WTC11 (cell line): ENCODE measurements around the gene SMAP2. TPM values are rescaled to one million over a fixed set of nuclear protein-coding genes. Genes with fewer than 3 reads are reported as not detected.

Experiments
- ATAC-seq: fragments of 200-7000 bp; cut with Tn5 transposase; 2 replicates; pipeline ENCODE4 v1.10.0; 2021; ENCODE audit warnings: mild to moderate bottlenecking, moderate library complexity
- CTCF ChIA-PET: fragments of 300-600 bp; sonication (Branson Sonifier 250); formaldehyde crosslinking; loops from one replicate; lab custom pipeline; 2021; ENCODE audit warnings: antibody characterized with exemption; lab: Charles Lee
- POLR2A ChIA-PET: fragments of 350-600 bp; sonication (Branson Sonifier 250); formaldehyde crosslinking; loops from one replicate; lab custom pipeline; 2021; ENCODE audit warnings: antibody characterized with exemption; lab: Charles Lee
- DNase-seq: peaks from one replicate; pipeline ENCODE4 v3.0.0; 2021; ENCODE audit warnings: low spot score
- H3K27ac Mint-ChIP-seq: 2 replicates; pipeline ENCODE4 v1.8.0; 2021; ENCODE audit warnings: mixed read lengths
- H3K27me3 Mint-ChIP-seq: 2 replicates; pipeline ENCODE4 v1.8.0; 2021; ENCODE audit warnings: low read depth, mild to moderate bottlenecking, moderate library complexity, mixed read lengths
- H3K36me3 Mint-ChIP-seq: 2 replicates; pipeline ENCODE4 v1.8.0; 2021; ENCODE audit warnings: mixed read lengths
- H3K4me1 Mint-ChIP-seq: 2 replicates; pipeline ENCODE4 v1.8.0; 2022; ENCODE audit warnings: mixed read lengths
- H3K4me3 Mint-ChIP-seq: 2 replicates; pipeline ENCODE4 v1.8.0; 2021; ENCODE audit warnings: mild to moderate bottlenecking, moderate library complexity, mixed read lengths
- H3K9me3 Mint-ChIP-seq: 2 replicates; pipeline ENCODE4 v1.8.0; 2021; ENCODE audit warnings: mixed read lengths
- ESRRA ChIP-seq: sonication (generic); formaldehyde crosslinking; IDR thresholded peaks from 2 replicates; pipeline ENCODE4 v1.8.1; 2022; ENCODE audit warnings: mild to moderate bottlenecking, missing genetic modification reagents, borderline replicate concordance
- ETV6 ChIP-seq: sonication (generic); formaldehyde crosslinking; IDR thresholded peaks from 2 replicates; pipeline ENCODE4 v1.8.1; 2022; ENCODE audit warnings: mild to moderate bottlenecking, missing genetic modification reagents
- GABPB1 ChIP-seq: sonication (generic); formaldehyde crosslinking; IDR thresholded peaks from 2 replicates; pipeline ENCODE4 v1.8.1; 2023; ENCODE audit warnings: mild to moderate bottlenecking, missing genetic modification reagents
- GTF2I ChIP-seq: fragments of 250-450 bp; sonication (Bioruptor Pico); conservative IDR thresholded peaks from 2 replicates; pipeline ENCODE4 v1.4.0; 2021; ENCODE audit warnings: mild to moderate bottlenecking
- NR2C2 ChIP-seq: sonication (generic); formaldehyde crosslinking; IDR thresholded peaks from 2 replicates; pipeline ENCODE4 v1.8.0; 2022; ENCODE audit warnings: mild to moderate bottlenecking, missing genetic modification reagents
- SMAD3 ChIP-seq: sonication (generic); formaldehyde crosslinking; IDR thresholded peaks from 2 replicates; pipeline ENCODE4 v1.8.0; 2022; ENCODE audit warnings: missing genetic modification reagents, mild to moderate bottlenecking, borderline replicate concordance
- SP1 ChIP-seq: sonication (generic); formaldehyde crosslinking; conservative IDR thresholded peaks from 2 replicates; pipeline ENCODE4 v1.8.1; 2022; ENCODE audit warnings: missing genetic modification reagents
- TCF7 ChIP-seq: sonication (generic); formaldehyde crosslinking; IDR thresholded peaks from 2 replicates; pipeline ENCODE4 v1.8.0; 2022; ENCODE audit warnings: mild to moderate bottlenecking, low read depth, missing genetic modification reagents, moderate library complexity
- ZNF138 ChIP-seq: sonication (generic); formaldehyde crosslinking; conservative IDR thresholded peaks from 2 replicates; pipeline ENCODE4 v1.8.1; 2022; ENCODE audit warnings: mild to moderate bottlenecking, moderate library complexity, missing genetic modification reagents
- total RNA-seq: library from RNA; stranded (reverse); gene quantifications from 3 replicates; pipeline ENCODE4 v1.2.3, GENCODE V29; 2021
- TF ChIP-seq, protein P1 (sequence below): sonication (generic); formaldehyde crosslinking; IDR thresholded peaks from 2 replicates; pipeline ENCODE4 v1.8.1; 2022; ENCODE audit warnings: mild to moderate bottlenecking, missing genetic modification reagents, moderate library complexity, borderline replicate concordance
- TF ChIP-seq, protein P2 (sequence below): fragments of 200-600 bp; IDR thresholded peaks from 2 replicates; pipeline ENCODE4 v1.8.0; 2022; ENCODE audit warnings: antibody characterized with exemption
- TF ChIP-seq, protein P3 (sequence below): fragments of 250-450 bp; sonication (Bioruptor Pico); IDR thresholded peaks from 2 replicates; pipeline ENCODE4 v1.8.0; 2021; ENCODE audit warnings: mild to moderate bottlenecking
- TF ChIP-seq, protein P4 (sequence below): sonication (generic); formaldehyde crosslinking; IDR thresholded peaks from 2 replicates; pipeline ENCODE4 v1.8.0; 2022; ENCODE audit warnings: missing genetic modification reagents
- TF ChIP-seq, protein P5 (sequence below): sonication (generic); formaldehyde crosslinking; IDR thresholded peaks from 2 replicates; pipeline ENCODE4 v1.8.0; 2022; ENCODE audit warnings: mild to moderate bottlenecking, missing genetic modification reagents
- TF ChIP-seq, protein P6 (sequence below): fragments of 250-450 bp; sonication (Bioruptor Pico); IDR thresholded peaks from 2 replicates; pipeline ENCODE4 v1.9.0; 2021; ENCODE audit warnings: mild to moderate bottlenecking, borderline replicate concordance

Gene SMAP2
- total RNA-seq, 1 experiment from 2014 or later = 4.9 TPM

DNA sequence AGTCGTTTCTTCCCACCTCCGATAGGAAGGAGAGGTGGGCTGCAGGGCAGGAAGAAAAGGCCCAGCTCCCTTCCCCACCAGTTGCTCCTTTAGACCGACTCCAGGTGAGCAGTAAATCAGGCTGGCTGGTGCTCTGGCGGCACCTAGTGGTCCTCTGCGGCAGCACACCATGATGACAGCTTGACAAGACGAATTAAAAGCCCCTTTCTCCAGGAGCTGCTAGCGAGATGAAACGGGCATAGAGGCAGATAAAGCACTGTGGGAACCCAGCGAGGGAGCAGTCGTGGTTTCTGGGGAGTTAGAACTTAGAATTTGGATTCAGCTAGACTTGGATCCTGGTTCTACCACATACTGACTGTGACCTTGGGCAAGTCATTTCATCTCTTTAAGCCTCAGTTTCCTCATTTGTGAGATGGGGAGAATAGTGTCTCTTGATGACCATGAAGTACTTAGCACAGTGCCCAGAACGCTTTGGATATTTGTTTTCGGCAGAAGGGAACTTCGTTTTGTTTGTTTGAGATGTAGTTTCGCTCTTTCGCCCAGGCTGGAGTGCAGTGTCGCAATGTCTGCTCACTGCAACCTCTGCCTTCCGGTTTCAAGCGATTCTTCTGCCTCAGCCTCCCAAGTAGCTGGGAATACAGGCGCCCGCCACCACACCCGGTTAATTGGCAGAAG lies 34.6 kb upstream of the SMAP2 start:
- peak; percentile 33; the same call in 1 of the 2 replicates for TF ChIP-seq ETV6 (CRISPR knock-in tag)
- TF ChIP-seq, protein P1, sequence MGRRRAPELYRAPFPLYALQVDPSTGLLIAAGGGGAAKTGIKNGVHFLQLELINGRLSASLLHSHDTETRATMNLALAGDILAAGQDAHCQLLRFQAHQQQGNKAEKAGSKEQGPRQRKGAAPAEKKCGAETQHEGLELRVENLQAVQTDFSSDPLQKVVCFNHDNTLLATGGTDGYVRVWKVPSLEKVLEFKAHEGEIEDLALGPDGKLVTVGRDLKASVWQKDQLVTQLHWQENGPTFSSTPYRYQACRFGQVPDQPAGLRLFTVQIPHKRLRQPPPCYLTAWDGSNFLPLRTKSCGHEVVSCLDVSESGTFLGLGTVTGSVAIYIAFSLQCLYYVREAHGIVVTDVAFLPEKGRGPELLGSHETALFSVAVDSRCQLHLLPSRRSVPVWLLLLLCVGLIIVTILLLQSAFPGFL (CRISPR knock-in tag) = no peak
- no peak for TF ChIP-seq GABPB1 (CRISPR knock-in tag)
- TF ChIP-seq, protein P2, sequence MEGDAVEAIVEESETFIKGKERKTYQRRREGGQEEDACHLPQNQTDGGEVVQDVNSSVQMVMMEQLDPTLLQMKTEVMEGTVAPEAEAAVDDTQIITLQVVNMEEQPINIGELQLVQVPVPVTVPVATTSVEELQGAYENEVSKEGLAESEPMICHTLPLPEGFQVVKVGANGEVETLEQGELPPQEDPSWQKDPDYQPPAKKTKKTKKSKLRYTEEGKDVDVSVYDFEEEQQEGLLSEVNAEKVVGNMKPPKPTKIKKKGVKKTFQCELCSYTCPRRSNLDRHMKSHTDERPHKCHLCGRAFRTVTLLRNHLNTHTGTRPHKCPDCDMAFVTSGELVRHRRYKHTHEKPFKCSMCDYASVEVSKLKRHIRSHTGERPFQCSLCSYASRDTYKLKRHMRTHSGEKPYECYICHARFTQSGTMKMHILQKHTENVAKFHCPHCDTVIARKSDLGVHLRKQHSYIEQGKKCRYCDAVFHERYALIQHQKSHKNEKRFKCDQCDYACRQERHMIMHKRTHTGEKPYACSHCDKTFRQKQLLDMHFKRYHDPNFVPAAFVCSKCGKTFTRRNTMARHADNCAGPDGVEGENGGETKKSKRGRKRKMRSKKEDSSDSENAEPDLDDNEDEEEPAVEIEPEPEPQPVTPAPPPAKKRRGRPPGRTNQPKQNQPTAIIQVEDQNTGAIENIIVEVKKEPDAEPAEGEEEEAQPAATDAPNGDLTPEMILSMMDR = peak; percentile 96
- TF ChIP-seq, protein P3, sequence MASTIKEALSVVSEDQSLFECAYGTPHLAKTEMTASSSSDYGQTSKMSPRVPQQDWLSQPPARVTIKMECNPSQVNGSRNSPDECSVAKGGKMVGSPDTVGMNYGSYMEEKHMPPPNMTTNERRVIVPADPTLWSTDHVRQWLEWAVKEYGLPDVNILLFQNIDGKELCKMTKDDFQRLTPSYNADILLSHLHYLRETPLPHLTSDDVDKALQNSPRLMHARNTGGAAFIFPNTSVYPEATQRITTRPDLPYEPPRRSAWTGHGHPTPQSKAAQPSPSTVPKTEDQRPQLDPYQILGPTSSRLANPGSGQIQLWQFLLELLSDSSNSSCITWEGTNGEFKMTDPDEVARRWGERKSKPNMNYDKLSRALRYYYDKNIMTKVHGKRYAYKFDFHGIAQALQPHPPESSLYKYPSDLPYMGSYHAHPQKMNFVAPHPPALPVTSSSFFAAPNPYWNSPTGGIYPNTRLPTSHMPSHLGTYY (CRISPR knock-in tag) = no peak
- Mint-ChIP-seq H3K27me3 (peaks cover 37% of the 10 kb centered on the region), H3K4me3 (no peak overlapping the region), H3K27ac (no peak overlapping the region), H3K4me1 (0 out of 2 replicates have a peak, but pooled peaks cover 3% of the 10 kb centered on the region), H3K36me3 (no peaks in the 10 kb centered on the region), H3K9me3 (peaks cover 8% of the 10 kb centered on the region; the same call in 1 of the 2 replicates)
- DNase-seq (peak; percentile 96), ATAC-seq (peak; percentile 98)
- CTCF ChIA-PET = interaction anchor here (0.5 to 6.1 kb wide), 101 partner anchors 9 to 521 kb away, joined by 3 to 151 read pairs (median 5); partner anchors contain the start of genes CAP1, COL9A2, EXO5 and PPT1
- POLR2A ChIA-PET = interaction anchor here (0.7 kb wide), 1 partner anchor 185 kb away, joined by 3 read pairs; no protein-coding TSS in a partner anchor

DNA sequence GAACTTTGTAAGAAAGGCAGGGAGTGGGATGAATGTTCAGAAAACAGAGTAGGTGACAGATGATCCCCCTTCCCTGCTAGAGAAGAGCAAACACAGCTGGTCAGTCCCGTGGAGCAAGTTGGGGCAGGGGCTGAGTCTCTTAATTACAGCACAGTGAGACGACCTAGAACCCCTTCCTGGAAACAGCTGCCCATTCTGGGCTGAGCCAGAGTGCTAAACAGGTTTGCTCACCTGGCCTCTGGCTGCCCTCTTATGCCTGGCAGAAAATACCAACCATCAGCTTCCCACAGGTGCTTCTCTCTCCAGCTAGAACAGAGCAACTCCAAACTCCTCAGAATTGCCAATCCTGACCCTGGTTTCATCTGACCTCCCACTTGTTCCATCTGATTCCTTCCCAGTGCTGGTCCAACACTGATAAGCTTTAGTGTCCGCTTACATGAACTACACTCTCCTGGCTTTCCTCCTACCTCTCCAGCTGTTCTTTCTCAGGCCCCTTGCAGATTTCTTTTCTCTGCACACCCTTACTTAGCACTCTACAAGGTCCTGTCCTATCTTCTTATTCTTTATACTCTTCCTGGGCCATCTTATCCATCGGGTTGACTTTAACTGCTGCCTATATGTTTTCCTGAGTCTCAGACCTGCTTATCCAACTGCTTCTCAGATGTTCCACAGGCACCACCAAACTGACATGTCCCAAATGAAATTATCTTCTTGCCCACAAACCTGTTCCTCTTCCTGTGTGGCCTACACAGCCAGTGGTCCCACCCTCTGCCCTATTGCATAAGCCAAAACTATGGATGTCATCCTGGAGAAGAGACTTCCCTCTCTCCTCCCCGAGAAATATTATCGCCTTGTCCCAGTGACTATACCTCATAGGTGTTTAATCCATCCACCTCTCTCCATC lies 33.9 kb upstream of the SMAP2 start:
- TF ChIP-seq SMAD3 (CRISPR knock-in tag) = no peak
- no peak for TF ChIP-seq ZNF138
- TF ChIP-seq, protein P2 = no peak
- TF ChIP-seq NR2C2 (CRISPR knock-in tag) = no peak
- TF ChIP-seq GTF2I = no peak
- TF ChIP-seq, protein P4, sequence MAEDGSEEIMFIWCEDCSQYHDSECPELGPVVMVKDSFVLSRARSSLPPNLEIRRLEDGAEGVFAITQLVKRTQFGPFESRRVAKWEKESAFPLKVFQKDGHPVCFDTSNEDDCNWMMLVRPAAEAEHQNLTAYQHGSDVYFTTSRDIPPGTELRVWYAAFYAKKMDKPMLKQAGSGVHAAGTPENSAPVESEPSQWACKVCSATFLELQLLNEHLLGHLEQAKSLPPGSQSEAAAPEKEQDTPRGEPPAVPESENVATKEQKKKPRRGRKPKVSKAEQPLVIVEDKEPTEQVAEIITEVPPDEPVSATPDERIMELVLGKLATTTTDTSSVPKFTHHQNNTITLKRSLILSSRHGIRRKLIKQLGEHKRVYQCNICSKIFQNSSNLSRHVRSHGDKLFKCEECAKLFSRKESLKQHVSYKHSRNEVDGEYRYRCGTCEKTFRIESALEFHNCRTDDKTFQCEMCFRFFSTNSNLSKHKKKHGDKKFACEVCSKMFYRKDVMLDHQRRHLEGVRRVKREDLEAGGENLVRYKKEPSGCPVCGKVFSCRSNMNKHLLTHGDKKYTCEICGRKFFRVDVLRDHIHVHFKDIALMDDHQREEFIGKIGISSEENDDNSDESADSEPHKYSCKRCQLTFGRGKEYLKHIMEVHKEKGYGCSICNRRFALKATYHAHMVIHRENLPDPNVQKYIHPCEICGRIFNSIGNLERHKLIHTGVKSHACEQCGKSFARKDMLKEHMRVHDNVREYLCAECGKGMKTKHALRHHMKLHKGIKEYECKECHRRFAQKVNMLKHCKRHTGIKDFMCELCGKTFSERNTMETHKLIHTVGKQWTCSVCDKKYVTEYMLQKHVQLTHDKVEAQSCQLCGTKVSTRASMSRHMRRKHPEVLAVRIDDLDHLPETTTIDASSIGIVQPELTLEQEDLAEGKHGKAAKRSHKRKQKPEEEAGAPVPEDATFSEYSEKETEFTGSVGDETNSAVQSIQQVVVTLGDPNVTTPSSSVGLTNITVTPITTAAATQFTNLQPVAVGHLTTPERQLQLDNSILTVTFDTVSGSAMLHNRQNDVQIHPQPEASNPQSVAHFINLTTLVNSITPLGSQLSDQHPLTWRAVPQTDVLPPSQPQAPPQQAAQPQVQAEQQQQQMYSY (CRISPR knock-in tag) = no peak
- TF ChIP-seq, protein P5, sequence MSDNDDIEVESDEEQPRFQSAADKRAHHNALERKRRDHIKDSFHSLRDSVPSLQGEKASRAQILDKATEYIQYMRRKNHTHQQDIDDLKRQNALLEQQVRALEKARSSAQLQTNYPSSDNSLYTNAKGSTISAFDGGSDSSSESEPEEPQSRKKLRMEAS (CRISPR knock-in tag) = no peak
- TF ChIP-seq SP1 = no peak
- no peak for TF ChIP-seq TCF7 (CRISPR knock-in tag)
- TF ChIP-seq, protein P6, sequence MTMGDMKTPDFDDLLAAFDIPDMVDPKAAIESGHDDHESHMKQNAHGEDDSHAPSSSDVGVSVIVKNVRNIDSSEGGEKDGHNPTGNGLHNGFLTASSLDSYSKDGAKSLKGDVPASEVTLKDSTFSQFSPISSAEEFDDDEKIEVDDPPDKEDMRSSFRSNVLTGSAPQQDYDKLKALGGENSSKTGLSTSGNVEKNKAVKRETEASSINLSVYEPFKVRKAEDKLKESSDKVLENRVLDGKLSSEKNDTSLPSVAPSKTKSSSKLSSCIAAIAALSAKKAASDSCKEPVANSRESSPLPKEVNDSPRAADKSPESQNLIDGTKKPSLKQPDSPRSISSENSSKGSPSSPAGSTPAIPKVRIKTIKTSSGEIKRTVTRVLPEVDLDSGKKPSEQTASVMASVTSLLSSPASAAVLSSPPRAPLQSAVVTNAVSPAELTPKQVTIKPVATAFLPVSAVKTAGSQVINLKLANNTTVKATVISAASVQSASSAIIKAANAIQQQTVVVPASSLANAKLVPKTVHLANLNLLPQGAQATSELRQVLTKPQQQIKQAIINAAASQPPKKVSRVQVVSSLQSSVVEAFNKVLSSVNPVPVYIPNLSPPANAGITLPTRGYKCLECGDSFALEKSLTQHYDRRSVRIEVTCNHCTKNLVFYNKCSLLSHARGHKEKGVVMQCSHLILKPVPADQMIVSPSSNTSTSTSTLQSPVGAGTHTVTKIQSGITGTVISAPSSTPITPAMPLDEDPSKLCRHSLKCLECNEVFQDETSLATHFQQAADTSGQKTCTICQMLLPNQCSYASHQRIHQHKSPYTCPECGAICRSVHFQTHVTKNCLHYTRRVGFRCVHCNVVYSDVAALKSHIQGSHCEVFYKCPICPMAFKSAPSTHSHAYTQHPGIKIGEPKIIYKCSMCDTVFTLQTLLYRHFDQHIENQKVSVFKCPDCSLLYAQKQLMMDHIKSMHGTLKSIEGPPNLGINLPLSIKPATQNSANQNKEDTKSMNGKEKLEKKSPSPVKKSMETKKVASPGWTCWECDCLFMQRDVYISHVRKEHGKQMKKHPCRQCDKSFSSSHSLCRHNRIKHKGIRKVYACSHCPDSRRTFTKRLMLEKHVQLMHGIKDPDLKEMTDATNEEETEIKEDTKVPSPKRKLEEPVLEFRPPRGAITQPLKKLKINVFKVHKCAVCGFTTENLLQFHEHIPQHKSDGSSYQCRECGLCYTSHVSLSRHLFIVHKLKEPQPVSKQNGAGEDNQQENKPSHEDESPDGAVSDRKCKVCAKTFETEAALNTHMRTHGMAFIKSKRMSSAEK (CRISPR knock-in tag) = no peak
- TF ChIP-seq ESRRA (CRISPR knock-in tag) = no peak
- Mint-ChIP-seq H3K27ac (no peak overlapping the region), H3K4me1 (0 out of 2 replicates have a peak, but pooled peaks cover 3% of the 10 kb centered on the region), H3K4me3 (no peak overlapping the region), H3K36me3 (no peaks in the 10 kb centered on the region), H3K27me3 (peaks cover 37% of the 10 kb centered on the region), H3K9me3 (peaks cover 8% of the 10 kb centered on the region; the same call in 1 of the 2 replicates)
- CTCF ChIA-PET = interaction anchor here (0.6 to 6.1 kb wide), 69 partner anchors 9 to 437 kb away, joined by 3 to 151 read pairs (median 7); partner anchors contain the start of genes CAP1, COL9A2, PPT1 and RLF
- POLR2A ChIA-PET = no interaction called here
- DNase-seq (no peak), ATAC-seq (no peak)
